Dermis blood vessel endothelial cell (primary cell): ENCODE measurements around the gene DRAXIN. TPM values are rescaled to one million over a fixed set of nuclear protein-coding genes. Genes with fewer than 3 reads are reported as not detected.

Experiments used
- DNase-seq: peaks from one replicate; pipeline ENCODE4 v3.0.0; 2010
- total RNA-seq: library from RNA; depleted of rRNA; stranded (reverse); fragments of >200 nt; gene quantifications from 2 replicates; pipeline ENCODE4 v1.2.3, GENCODE V29; 2014

The DRAXIN gene
- total RNA-seq, 1 donor from 2014 or later = 0.17 TPM

GRCh38 chr1:11657654-11658053 lies 33.9 kb upstream of the DRAXIN start:
- no peak for DNase-seq

- DNase-seq = no peak
These were observed 33.0 kb upstream of the DRAXIN start for GRCh38 chr1:11658542-11658941.

- DNase-seq = no peak
These were observed 31.8 kb upstream of the DRAXIN start for GRCh38 chr1:11659748-11660147.

GRCh38 chr1:11661103-11661502 lies 30.4 kb upstream of the DRAXIN start:
- no peak for DNase-seq

GRCh38 chr1:11664336-11665065 lies 27.0 kb upstream of the DRAXIN start:
- DNase-seq = peak; percentile 38

- no peak for DNase-seq
These were observed 23.0 kb upstream of the DRAXIN start for GRCh38 chr1:11668516-11668915.

GRCh38 chr1:11670747-11671146 lies 20.8 kb upstream of the DRAXIN start:
- DNase-seq = no peak

GRCh38 chr1:11671205-11671543 lies 20.3 kb upstream of the DRAXIN start:
- no peak for DNase-seq

- DNase-seq = no peak
These were observed 19.8 kb upstream of the DRAXIN start for GRCh38 chr1:11671544-11672286.

- DNase-seq = no peak
These were observed 18.3 kb upstream of the DRAXIN start for GRCh38 chr1:11673089-11673769.

GRCh38 chr1:11674488-11674887 lies 17.0 kb upstream of the DRAXIN start:
- DNase-seq = no peak

GRCh38 chr1:11675325-11675724 lies 16.2 kb upstream of the DRAXIN start:
- no peak for DNase-seq

GRCh38 chr1:11676386-11677103 lies 15.0 kb upstream of the DRAXIN start:
- no peak for DNase-seq

- DNase-seq = no peak
These were observed 13.1 kb upstream of the DRAXIN start for GRCh38 chr1:11678442-11678841.

GRCh38 chr1:11680270-11681070 lies 11.0 kb upstream of the DRAXIN start:
- DNase-seq = no peak

- DNase-seq = peak; percentile 80
These were observed 10.3 kb upstream of the DRAXIN start, which contains the start of gene MAD2L2 for GRCh38 chr1:11681071-11681771. Gene MAD2L2, minus strand, starts transcription at chr1:11681148. Its CDS starts 547 bp downstream, at chr1:11680601.

GRCh38 chr1:11682287-11682771 lies 9.2 kb upstream of the DRAXIN start:
- DNase-seq = no peak

- no peak for DNase-seq
These were observed 8.7 kb upstream of the DRAXIN start for GRCh38 chr1:11682799-11683198.

GRCh38 chr1:11684070-11684469 lies 7.4 kb upstream of the DRAXIN start:
- DNase-seq = no peak

GRCh38 chr1:11685210-11685752 lies 6.2 kb upstream of the DRAXIN start:
- no peak for DNase-seq

- DNase-seq = no peak
These were observed 3.0 kb upstream of the DRAXIN start for GRCh38 chr1:11688506-11688905.
